GM18511 (cell line): ENCODE data around the gene ARHGEF11.

ENCODE experiments used
- ATAC-seq: cut with Tn5 transposase; IDR thresholded peaks from one replicate; pipeline ENCODE4 v1.9.1; 2021; ENCODE audit warnings: mild to moderate bottlenecking, moderate library complexity; ENCODE audit not compliant: unreplicated experiment

The ARHGEF11 gene

DNA sequence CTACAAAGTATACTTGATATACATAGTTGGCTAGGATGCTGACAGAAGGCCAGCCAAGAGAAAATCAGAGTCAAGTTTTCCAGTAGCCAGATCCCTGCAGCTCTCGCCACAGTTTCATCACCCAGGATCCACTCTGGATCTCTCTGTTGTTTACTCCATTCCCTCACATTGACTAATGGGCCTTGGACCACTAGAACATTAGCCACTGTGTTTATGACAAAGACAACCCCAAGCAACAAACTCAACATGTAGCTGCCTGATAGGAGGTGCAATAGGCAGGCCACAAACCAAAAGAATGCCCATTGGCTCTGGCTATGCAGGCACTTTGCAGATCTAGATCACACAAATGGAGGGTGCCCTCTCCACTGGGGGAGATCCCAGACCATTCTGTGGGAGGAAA, 44.2 kb downstream of the ARHGEF11 start:
- ATAC-seq, result no peak

DNA sequence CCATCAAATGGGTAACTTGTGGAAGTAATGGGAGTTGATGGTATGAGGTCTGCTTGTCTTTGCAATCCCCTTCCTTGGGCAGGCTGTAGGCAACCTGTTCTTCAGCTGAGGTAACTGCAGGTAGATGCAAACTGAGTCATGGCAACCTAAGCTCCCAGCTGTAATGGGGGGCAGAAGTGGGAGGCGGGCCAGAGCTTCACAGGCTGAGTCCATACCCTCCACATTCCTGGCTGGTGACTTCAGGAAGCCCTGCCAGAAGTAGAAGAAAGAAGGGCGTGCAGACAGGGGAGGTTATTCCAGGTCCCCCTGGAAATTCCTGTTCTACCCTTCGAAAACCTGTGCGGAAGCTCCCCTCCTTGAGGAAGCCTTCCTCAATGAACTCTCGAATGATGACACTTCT, 44.9 kb downstream of the ARHGEF11 start:
- ATAC-seq, result no peak

DNA sequence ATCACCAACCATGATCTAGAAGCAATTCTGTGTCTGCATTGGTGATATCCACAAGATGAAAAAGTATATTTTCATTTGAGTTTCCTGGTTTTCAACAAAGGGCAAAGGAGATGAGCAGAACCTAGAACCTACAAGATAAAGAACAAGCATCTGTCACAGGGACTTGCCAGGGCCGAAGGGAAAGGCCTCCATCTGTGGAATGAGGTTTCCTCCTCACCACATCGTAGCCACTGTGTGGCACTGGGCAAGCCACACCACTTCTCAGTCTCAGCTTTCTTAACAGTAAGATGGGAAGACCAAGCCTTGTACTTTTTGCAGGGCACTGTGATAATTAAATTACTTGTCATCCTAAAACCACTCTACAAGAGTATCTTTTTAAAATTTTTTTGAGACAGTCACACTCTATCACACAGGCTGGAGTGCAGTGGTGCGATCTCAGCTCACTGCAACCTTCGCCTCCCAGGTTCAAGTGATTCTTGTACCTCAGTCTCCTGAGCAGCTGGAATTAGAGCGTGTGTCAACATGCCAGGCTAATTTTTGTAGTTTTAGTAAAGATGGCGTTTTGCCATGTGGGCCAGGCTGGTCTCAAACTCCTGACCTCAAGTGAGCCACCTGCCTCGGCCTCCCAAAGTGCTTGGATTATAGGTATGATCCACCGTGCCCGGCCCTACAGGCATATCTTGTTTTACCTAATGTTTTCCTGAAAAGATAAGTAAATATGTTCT, 45.8 kb downstream of the ARHGEF11 start:
- ATAC-seq, result no peak

DNA sequence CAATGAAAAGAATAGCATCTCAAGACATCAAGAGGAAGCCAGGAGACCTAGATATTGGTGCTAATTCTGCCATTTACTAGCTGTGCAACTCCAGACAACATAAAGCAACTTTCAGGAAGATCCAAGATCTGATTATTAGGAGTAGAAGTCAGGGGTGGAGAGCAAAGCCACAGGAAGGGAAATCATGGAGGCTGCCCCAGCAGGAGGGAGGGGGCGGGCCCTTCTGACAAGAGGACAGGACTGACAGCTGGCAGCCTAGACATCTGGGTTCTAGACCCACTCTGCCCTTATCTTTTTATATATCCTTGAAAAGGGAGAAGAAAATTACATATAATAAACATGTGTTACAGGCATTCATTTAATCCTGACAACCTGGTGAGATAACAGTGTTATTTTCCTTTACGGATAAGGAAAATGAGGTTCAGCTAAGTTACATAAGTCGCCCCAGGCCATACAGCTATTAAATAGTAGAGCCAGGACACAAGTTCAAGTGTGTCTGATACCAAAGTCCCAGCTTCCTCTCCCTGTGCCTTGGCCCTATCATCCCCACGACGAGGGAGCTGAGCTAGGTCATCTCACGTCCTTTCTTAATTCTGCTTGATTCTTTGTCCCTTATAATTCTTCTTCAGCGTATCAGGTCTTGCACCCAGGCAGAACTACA, 46.6 kb downstream of the ARHGEF11 start:
- ATAC-seq, result no peak

DNA sequence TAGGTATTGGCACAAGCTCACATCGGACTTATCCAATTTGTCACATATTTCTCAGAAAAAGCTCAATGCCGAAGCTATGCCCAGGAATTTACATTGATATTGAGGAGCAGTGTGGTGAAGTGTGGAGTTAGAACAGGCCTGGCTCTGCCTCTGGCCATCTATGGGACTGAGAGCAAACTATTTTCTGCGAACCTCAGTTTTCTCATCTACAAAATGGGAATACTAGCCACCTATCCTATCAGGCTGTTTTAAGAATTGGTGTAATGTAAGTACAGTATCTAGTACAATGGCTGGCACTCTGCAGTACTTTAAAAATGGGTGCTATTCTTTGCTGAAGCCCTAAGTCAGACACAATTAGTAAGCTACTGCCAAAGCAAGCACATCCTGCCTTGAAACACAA, 47.2 kb downstream of the ARHGEF11 start:
- no peak for ATAC-seq

DNA sequence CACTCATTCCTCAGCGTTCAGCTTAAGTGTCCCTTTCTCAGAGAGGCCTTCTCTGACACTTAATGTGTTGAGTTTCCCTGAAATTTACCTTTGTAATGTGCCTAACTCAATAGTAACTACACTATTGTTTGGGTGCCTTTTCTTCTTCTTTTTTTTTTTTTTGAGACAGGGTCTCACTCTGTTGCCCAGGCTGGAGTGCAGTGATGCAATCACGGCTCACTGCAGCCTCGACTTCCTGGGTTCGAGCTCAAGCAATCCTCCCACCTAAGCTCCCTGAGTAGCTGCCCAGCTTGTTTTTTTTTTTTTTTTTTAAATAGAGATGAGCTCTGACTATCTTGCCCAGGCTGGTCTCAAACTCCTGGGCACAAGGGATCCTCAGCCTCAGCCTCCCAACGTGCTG, 50.1 kb downstream of the ARHGEF11 start:
- no peak for ATAC-seq

DNA sequence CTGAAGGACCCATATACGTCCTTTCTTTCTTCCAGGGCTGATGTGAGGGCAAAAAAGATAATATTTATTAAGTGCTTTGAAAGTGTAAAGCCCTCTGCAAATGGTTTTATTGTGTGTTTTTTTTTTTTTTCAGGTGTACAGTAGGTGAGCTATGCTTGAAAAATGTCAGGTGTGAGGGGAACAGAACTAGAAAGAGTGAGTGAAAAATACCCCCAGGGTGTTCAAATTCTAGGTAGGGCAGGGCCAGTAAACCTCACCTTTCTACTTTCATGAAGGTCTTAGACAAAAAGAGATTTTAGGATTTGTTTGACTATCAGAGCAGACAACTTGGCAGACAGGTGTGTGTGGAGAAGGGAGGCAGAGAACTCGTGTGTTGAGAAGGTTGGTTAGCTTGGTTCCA, 51.3 kb downstream of the ARHGEF11 start:
- ATAC-seq, result no peak

DNA sequence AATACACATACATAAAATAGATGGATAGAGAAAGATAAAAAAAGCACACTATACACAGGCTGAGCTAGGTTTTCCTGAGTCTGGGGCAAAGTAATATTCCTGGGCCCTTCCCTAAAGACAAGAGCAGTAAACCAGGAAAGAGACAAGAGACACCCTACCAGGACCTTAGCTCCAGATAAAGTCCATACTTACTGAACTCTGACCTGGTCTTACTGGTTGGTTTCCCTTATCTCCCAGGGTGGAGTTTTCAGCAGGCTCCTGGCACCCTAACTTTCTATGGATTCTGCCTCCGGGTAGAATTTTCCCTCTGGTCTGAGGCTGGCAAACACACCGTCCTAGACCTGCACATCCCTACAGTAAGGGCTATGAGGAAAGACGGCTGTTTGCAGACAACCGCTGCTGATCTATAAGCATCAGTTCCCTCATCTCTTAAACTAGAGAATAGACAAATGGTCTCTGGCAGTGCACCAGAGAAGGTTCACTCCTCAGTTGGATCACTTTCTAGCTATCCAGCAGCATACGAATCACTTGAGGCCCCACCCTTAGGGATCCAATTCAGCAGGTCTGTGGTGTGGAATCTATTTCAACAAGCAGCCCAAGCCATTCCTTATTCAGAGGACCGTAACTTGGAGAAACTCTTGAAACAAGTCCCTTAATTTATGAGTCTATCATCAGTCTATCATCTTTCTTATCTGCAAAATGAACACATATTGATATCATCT, 52.0 kb downstream of the ARHGEF11 start:
- no peak for ATAC-seq

DNA sequence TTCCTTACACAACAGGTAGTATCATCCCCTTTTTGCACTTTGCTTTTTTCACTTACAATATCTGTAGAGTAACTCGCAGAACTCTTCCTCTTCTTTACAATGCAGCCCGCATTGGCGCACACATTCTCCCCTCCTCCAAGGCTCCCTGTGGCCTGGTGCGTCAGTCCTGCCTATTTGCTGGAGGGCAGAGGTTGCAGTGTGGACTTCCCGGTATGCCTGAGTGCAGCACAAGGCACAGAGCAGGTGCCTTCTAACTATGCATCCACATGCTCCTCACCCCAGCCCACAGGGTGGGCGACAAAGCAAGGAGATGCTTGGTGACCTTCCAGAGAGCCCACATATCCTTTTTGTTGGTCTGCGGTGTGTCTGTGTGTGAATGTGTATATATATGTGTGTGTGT, 53.3 kb downstream of the ARHGEF11 start:
- no peak for ATAC-seq

DNA sequence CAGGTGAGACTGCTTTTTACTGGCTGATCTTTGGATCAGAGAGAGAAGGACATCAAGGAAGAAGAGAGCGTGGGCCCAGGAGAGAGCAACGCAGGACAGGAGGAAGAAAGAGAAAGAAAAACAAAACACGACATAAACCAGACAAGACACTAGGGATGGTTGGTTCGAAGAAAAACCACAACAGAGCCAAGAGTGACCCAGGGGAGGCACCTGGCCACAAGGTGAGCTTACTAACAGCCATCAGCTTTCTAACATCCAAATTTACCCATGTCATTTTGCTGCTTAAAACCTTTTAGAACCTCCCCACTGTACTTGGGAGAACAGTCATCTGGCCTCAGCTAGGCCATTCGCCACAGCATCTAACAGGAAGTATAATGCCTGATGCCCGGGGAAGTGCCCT, 57.8 kb downstream of the ARHGEF11 start:
- no peak for ATAC-seq

DNA sequence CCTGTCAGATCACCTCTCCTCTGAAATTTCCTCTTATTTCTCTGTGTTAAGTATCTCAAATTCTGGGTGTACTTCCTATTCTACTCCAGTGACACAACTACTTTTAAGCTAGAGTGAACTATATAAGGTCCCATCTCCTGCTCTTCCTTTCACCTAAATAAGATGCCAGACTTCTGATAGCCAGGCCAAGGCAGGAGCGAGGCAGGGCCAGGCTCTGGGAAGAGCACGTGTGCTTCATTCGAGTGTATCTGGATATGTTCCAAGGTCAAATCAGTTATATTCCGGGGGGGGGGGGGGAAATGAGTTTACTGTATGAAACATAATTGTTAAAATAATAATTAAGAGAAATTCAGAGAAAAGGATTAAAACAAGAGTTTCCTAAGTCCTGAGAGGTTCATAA, 65.0 kb downstream of the ARHGEF11 start:
- no peak for ATAC-seq

DNA sequence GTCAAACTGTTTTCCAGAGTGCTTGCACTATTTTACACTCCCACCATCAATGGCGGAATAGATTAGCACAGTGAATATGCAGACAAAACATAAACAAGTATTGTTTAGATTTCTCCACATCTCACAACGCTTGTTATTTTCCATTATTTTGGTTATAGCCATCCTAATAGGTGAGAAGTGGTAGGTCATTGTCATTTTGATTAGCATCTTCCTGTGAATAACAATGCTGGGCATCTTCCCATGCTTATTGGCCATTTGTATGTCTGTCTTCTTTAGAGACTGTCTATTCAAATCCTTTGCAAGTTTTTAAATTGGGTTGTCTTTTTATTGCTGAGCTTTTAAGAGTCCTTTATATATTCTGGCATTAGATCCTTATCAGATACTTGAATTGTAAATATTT, 70.5 kb downstream of the ARHGEF11 start:
- ATAC-seq, result no peak

DNA sequence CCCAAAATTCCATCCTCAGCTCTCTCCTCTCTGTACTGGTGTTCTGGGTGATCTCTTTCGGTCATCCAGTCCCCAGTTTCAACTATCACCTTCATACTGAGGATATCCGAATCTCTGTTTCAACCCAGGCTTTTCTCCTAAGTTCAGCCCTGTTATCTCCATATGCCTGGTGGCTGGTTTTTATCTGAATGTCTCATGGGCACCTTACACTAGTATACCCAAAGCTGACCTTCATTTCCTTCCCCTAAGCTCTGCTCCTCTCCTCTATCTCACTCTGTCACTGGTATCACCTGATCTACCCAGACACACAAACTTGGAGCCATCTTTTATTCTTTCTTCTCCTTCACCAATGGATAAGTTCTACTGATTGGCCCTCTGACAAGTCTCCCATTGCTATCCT, 72.1 kb downstream of the ARHGEF11 start:
- no peak for ATAC-seq

DNA sequence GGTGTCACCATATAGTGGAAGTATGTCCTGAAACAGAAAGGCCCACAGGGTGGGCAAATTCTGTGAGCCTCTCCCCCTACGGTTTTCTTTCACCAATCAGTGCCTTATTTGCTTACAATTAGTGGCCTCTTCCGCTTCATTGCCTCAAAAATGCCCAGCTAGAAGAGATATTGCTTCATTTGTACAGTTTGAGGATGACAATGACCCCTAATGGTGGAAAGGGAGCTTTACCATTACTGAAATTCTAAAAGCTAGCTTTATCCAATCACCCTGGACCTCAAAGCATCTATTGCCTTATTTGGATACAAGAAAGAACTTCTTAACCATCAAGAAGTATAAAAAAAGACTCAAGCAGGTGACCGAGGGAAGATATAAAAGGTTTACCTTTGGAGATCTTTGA, 75.5 kb downstream of the ARHGEF11 start:
- ATAC-seq, result no peak

DNA sequence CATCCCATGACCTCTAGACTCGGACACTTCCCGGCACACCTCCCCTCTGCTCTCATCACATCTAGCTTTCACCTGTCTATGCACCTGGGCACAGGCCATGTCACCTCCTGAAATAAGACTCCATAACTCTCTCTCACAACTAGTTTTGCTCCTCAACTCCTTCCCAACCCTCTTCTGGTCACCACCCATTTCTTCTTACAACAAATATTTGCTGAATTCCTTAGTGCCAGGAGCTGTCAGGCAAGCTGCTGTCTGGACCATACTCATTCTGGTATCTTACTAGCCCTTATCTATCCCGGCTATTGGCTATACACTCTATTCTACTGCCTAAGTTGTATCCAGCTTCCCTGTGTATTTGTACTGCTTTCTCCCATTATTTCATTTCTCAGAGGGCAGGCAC, 76.0 kb downstream of the ARHGEF11 start:
- ATAC-seq, result no peak

DNA sequence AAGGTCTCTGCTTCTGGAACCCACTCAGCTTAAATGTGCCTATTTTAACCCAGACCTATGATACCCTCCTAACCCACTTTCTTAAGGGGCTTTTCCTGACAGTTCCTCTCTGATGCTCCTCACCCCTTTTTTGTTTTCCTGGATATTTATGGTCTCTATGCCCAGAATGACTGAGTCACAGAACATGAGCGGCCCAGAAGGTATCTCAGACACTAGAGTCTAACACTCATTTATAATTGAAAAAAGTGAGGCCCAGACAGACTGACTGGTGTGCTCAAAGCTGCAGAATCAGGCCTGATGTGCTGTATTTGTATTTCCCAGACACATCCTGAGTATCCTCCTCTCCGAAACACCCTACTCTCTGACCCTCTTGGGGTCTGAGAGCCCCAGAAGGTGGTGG, 81.1 kb downstream of the ARHGEF11 start:
- no peak for ATAC-seq

DNA sequence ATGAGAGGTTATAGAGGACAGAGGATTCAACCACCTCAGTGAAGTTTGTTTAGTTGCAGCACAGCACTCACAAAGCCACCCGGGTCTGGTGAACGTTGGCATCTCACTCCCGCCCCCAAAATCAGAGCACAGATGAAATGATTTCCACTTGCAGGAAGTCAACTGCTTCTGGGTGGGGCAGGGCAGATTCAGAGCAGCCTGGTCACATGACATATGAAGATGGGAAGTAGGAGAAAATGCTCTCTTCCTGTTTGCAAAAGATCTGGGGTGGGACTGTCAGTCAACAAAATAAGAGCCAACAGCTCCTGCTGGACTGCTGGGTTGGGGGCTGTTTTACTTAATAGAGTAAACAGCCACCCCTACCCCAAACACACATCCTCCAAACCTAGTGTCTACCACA, 81.9 kb downstream of the ARHGEF11 start:
- no peak for ATAC-seq

DNA sequence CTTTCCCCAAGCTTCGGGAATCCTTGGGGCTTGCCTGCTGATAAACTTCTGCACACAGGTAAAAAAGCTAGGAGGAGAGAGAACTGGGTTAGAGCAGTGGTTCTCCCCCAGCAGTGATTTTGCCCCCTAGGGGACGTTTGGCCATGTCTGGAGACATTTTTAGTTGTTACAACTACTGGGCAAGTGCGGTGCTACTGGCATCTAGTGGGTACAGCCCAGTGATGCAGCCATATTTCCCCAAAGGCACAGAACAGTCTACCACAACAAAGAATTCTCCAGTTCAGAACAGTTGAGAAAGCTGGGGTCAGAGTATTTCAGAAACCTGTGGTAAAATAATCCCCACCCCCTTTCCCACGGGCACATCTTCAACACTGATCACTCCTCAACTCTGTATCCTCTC, 83.8 kb downstream of the ARHGEF11 start:
- ATAC-seq, result no peak

DNA sequence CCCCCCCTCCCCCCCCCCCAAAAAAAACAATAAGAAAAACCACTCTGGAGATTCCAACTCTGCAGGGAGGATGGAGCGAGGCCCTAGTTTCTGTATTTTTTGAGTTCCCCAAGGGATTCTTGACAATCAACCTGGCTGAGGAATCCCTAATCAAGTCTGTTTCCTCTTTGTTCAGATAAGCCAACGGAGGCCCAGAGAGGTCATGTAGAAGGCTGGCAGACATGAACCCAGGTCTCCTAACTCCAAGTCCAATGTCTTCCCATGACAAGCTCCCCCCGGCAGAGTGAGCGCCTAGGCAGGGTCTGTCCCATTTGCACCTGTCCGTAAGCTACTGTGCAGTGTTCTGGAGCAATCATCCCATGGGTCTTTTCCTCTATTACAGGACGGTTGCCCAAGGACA, 85.6 kb downstream of the ARHGEF11 start:
- no peak for ATAC-seq

DNA sequence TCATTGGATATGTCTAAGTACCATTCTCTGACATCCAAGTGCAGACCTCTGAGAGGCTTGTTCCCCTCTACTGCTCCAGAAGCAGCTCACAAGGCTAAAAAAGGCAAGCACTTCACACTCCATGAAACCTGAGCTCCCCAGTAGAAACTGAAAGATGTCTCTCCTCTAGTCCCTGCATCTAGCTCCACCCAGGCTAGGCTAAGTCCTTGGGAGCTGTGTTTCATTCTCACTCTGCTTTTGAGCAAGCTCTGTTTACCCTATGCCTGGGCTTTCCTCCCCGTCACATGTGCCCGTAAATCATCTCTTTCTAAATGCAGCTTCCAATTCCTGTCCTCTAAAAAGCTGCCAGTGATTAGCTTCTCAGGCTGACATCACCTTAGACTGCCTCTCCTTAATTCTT, 86.1 kb downstream of the ARHGEF11 start:
- no peak for ATAC-seq

DNA sequence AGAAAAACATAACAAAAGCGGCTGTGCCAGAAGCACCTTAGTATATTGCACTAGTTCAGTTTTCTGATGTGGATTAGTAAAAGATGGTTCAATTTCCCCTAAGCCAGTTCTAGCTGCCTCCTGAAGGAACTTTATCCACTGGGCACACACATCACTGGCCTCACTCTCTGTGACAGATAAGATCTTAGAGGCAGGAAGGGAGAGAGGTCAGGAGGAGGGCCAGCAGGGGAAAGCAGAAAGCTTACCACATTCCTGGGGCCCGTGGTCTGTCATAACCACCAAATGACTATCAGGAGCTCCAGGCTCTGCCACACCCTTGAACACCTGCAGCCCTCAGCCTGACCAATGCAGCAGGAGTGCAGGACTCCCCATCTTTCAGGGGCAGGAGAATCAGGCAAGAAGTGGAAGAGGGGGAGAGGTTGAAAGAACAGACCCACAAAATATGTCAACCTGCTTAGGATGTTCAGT, 87.3 kb downstream of the ARHGEF11 start:
- ATAC-seq, result no peak

DNA sequence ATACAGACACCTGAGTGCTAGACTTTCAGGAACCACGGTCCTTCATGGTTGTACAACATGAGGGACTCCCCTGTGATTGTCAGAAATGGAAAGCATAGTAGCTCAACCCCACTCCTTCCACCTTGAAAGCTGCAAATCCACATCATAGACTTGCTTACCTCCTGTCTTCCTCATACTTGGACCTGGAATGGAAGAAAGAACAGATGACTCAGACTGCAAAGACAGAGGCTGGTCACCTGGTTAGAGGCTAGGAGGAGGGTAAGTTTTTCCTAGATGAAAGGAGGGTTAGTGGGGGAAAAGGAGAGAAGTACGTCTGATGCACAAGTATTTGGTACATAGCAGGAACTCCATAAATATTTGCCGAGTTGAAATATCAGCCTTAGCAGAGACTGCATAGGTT, 87.9 kb downstream of the ARHGEF11 start:
- no peak for ATAC-seq
